Neural progenitor cell (in vitro differentiated cells): ENCODE results near the gene UBL5. TPM values are rescaled to one million over a fixed set of nuclear protein-coding genes. Genes with fewer than 3 reads are reported as not detected.

Source experiments
- DNase-seq: peaks from one replicate; pipeline ENCODE4 v3.0.0-alpha.2; 2016; ENCODE audit warnings: low spot score
- H2AFZ ChIP-seq: fragments of 200-600 bp; sonication (generic); replicated peaks from 2 replicates; pipeline ENCODE4 v1.6.1; 2016; ENCODE audit warnings: antibody characterized with exemption
- H3F3A ChIP-seq: fragments of 200-600 bp; sonication (generic); 2 replicates; pipeline ENCODE4 v1.6.1; 2016; ENCODE audit warnings: antibody characterized with exemption, low read depth
- H3K27ac ChIP-seq: fragments of 200-600 bp; sonication (generic); 2 replicates; pipeline ENCODE4 v1.5.1; 2016; ENCODE audit warnings: mild to moderate bottlenecking
- H3K27me3 ChIP-seq: fragments of 200-600 bp; sonication (generic); 2 replicates; pipeline ENCODE4 v1.6.1; 2016; ENCODE audit warnings: mild to moderate bottlenecking, moderate library complexity
- H3K36me3 ChIP-seq: fragments of 200-600 bp; sonication (generic); 2 replicates; pipeline ENCODE4 v1.5.1; 2016
- H3K4me1 ChIP-seq: fragments of 200-600 bp; sonication (generic); 2 replicates; pipeline ENCODE4 v1.6.1; 2016; ENCODE audit warnings: mixed run types
- H3K4me2 ChIP-seq: fragments of 200-600 bp; sonication (generic); 2 replicates; pipeline ENCODE4 v1.6.1; 2016
- H3K4me3 ChIP-seq: fragments of 200-600 bp; sonication (generic); 2 replicates; pipeline ENCODE4 v1.5.1; 2016
- H3K79me2 ChIP-seq: fragments of 200-600 bp; sonication (generic); 2 replicates; pipeline ENCODE4 v1.6.1; 2016; ENCODE audit warnings: low read depth
- H3K9ac ChIP-seq: fragments of 200-600 bp; sonication (generic); 2 replicates; pipeline ENCODE4 v1.6.1; 2016
- H3K9me3 ChIP-seq: fragments of 200-600 bp; sonication (generic); 2 replicates; pipeline ENCODE4 v1.5.1; 2016; ENCODE audit warnings: low read depth
- H4K20me1 ChIP-seq: fragments of 200-600 bp; sonication (generic); 2 replicates; pipeline ENCODE4 v1.6.1; 2016; ENCODE audit warnings: low read depth
- H3K27ac Mint-ChIP-seq: 3 replicates; pipeline ENCODE4 v1.8.0; 2021; ENCODE audit warnings: mixed read lengths
- H3K27me3 Mint-ChIP-seq: 2 replicates; pipeline ENCODE4 v1.8.0; 2022; ENCODE audit warnings: low read depth, mild to moderate bottlenecking, inconsistent platforms, moderate library complexity, mixed read lengths; ENCODE audit not compliant: insufficient read depth
- H3K36me3 Mint-ChIP-seq: 3 replicates; pipeline ENCODE4 v1.8.0; 2021; ENCODE audit warnings: mixed read lengths
- H3K4me1 Mint-ChIP-seq: 3 replicates; pipeline ENCODE4 v1.8.0; 2021; ENCODE audit warnings: mixed read lengths
- H3K4me3 Mint-ChIP-seq: 3 replicates; pipeline ENCODE4 v1.8.0; 2021; ENCODE audit warnings: mild to moderate bottlenecking, moderate library complexity, mixed read lengths
- H3K9me3 Mint-ChIP-seq: 3 replicates; pipeline ENCODE4 v1.8.0; 2020; ENCODE audit warnings: mixed read lengths
- CTCF ChIP-seq: fragments of 200-600 bp; sonication (generic); IDR thresholded peaks from 2 replicates; pipeline ENCODE4 v1.5.1; 2017; ENCODE audit warnings: antibody characterized with exemption, mild to moderate bottlenecking
- EZH2 ChIP-seq: fragments of 200-600 bp; sonication (generic); IDR thresholded peaks from 2 replicates; pipeline ENCODE4 v1.6.1; 2017; ENCODE audit warnings: antibody characterized with exemption, mild to moderate bottlenecking, moderate library complexity
- EZH2phosphoT487 ChIP-seq: fragments of 200-600 bp; sonication (generic); IDR thresholded peaks from 2 replicates; pipeline ENCODE4 v1.6.1; 2017; ENCODE audit warnings: antibody characterized with exemption
- total RNA-seq: library from RNA; depleted of rRNA; stranded (reverse); fragments of >200 nt; gene quantifications from 2 replicates; pipeline ENCODE4 v1.2.3, GENCODE V29; 2015; ENCODE audit warnings: low replicate concordance

Gene UBL5
- total RNA-seq, 1 donor from 2014 or later = 628 TPM

DNA sequence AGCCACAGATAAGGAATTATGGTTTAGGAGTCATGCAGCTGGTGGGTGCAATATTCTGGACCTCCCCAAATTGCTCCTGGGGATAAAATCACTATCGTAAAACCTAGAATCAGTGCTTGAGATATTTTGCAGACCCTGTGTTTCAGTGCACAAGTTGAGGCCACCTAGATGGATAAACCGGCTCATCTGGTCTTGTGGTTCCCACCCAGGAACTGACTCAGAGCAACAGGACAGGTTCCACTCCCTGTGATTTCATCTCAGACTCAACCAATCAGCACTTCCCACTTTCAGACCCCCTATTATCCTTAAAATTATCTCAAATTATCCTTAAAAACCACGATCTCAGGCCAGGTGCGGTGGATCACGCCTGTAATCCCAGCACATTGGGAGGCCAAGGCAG is 29.8 kb upstream of the UBL5 start:
- H3K4me1 ChIP-seq = peaks cover 5% of the 10 kb centered on the region
- peaks cover 5% of the 10 kb centered on the region for H3K27me3 ChIP-seq
- Mint-ChIP-seq H3K9me3 (no peaks in the 10 kb centered on the region), H3K27ac (no peak overlapping the region), H3K27me3 (peaks cover 2% of the 10 kb centered on the region), H3K4me3 (no peak overlapping the region), H3K36me3 (no peaks in the 10 kb centered on the region), H3K4me1 (peaks cover 5% of the 10 kb centered on the region)
- H3K27ac ChIP-seq = no peak overlapping the region
- no peak overlapping the region for H3K4me3 ChIP-seq
- H3K36me3 ChIP-seq = no peaks in the 10 kb centered on the region
- no peaks in the 10 kb centered on the region for H3K9me3 ChIP-seq
- no peaks in the 10 kb centered on the region for H4K20me1 ChIP-seq
- no peak overlapping the region for H2AFZ ChIP-seq
- H3K4me2 ChIP-seq = no peak overlapping the region
- H3K9ac ChIP-seq = no peak overlapping the region
- no peak for DNase-seq
- no peaks in the 10 kb centered on the region for H3K79me2 ChIP-seq
- TF ChIP-seq EZH2 = no peak
- TF ChIP-seq EZH2phosphoT487 = no peak
- TF ChIP-seq CTCF = no peak
- peaks cover 11% of the 10 kb centered on the region for H3F3A ChIP-seq

GRCh38 chr19:9799162-9799561 is 28.6 kb upstream of the UBL5 start:
- no peaks in the 10 kb centered on the region for H3K27me3 ChIP-seq
- H3K36me3 ChIP-seq = no peaks in the 10 kb centered on the region
- H3K79me2 ChIP-seq = no peaks in the 10 kb centered on the region
- H3K9ac ChIP-seq = no peak overlapping the region
- no peak for DNase-seq
- Mint-ChIP-seq H3K4me3 (no peak overlapping the region), H3K27me3 (peaks cover 2% of the 10 kb centered on the region), H3K36me3 (peaks cover 4% of the 10 kb centered on the region), H3K9me3 (no peaks in the 10 kb centered on the region), H3K4me1 (no peaks in the 10 kb centered on the region), H3K27ac (no peak overlapping the region)
- no peaks in the 10 kb centered on the region for H3F3A ChIP-seq
- H3K27ac ChIP-seq = no peak overlapping the region
- TF ChIP-seq EZH2 = no peak
- no peak for TF ChIP-seq EZH2phosphoT487
- TF ChIP-seq CTCF = no peak
- no peaks in the 10 kb centered on the region for H3K9me3 ChIP-seq
- H3K4me3 ChIP-seq = no peak overlapping the region
- H3K4me1 ChIP-seq = no peaks in the 10 kb centered on the region
- no peak overlapping the region for H3K4me2 ChIP-seq
- H2AFZ ChIP-seq = no peak overlapping the region
- H4K20me1 ChIP-seq = no peaks in the 10 kb centered on the region

- no peak overlapping the region for H2AFZ ChIP-seq
- no peak overlapping the region for H3K9ac ChIP-seq
- no peak overlapping the region for H3K27ac ChIP-seq
- Mint-ChIP-seq H3K9me3 (no peaks in the 10 kb centered on the region), H3K4me3 (no peak overlapping the region), H3K27ac (no peak overlapping the region), H3K36me3 (peaks cover 4% of the 10 kb centered on the region), H3K27me3 (peaks cover 2% of the 10 kb centered on the region), H3K4me1 (no peaks in the 10 kb centered on the region)
- no peaks in the 10 kb centered on the region for H3K9me3 ChIP-seq
- H3K4me2 ChIP-seq = no peak overlapping the region
- no peak for DNase-seq
- TF ChIP-seq CTCF (no peak), EZH2 (no peak), EZH2phosphoT487 (no peak)
- H3K4me1 ChIP-seq = no peaks in the 10 kb centered on the region
- no peaks in the 10 kb centered on the region for H3K79me2 ChIP-seq
- no peaks in the 10 kb centered on the region for H3F3A ChIP-seq
- no peaks in the 10 kb centered on the region for H3K36me3 ChIP-seq
- H3K4me3 ChIP-seq = no peak overlapping the region
- no peaks in the 10 kb centered on the region for H3K27me3 ChIP-seq
- no peaks in the 10 kb centered on the region for H4K20me1 ChIP-seq
These were observed 25.7 kb upstream of the UBL5 start for GRCh38 chr19:9801976-9802375.

DNA sequence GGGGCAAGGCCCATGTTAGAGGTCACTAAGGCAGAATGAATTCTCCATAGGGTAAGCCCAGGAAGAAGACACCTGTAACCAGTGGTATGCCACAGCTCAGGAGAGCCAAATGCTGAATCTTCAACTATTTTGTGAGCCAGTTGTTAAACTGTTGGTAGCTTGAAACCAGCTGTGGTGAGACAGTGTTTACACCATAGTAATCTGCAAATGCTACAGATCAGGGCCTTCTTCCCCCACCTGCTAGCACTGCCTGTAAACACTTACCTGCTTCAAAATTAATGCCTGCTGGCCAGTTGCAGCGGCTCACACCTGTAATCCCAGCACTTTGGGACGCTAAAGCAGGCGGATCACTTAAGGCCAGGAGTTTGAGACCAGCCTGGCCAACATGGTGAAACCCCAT is 20.9 kb upstream of the UBL5 start:
- no peaks in the 10 kb centered on the region for H3K27me3 Mint-ChIP-seq
- Histone ChIP-seq H2AFZ (no peak overlapping the region), H3K4me1 (no peaks in the 10 kb centered on the region), H3K9me3 (no peaks in the 10 kb centered on the region), H3K36me3 (no peaks in the 10 kb centered on the region), H3K4me3 (no peak overlapping the region), H3F3A (no peaks in the 10 kb centered on the region), H3K9ac (no peak overlapping the region), H3K27me3 (no peaks in the 10 kb centered on the region), H4K20me1 (no peaks in the 10 kb centered on the region), H3K4me2 (no peak overlapping the region), H3K79me2 (no peaks in the 10 kb centered on the region), H3K27ac (no peak overlapping the region)
- no peak for DNase-seq
- no peak for TF ChIP-seq EZH2
- TF ChIP-seq EZH2phosphoT487 = no peak
- no peak for TF ChIP-seq CTCF
- H3K9me3 Mint-ChIP-seq = no peaks in the 10 kb centered on the region
- H3K4me1 Mint-ChIP-seq = no peaks in the 10 kb centered on the region
- no peak overlapping the region for H3K27ac Mint-ChIP-seq
- H3K36me3 Mint-ChIP-seq = peaks cover 9% of the 10 kb centered on the region
- H3K4me3 Mint-ChIP-seq = no peak overlapping the region
